Measurements from ENCODE around the gene PPP1R3E. TPM values are rescaled to one million over a fixed set of nuclear protein-coding genes. Genes with fewer than 3 reads are reported as not detected.

Gene PPP1R3E
- total RNA-seq, 2 donors from 2014 or later: 7.6 to 12.6 TPM

GRCh38 chr14:23297611-23298277 lies 4.9 kb downstream of the PPP1R3E start:
- intact Hi-C loops (cut with DNase I): loop anchor here (2.0 to 10.0 kb wide), 2 partner anchors 31 to 173 kb away; no protein-coding TSS in a partner anchor
- no peak overlapping the region for H3K27ac ChIP-seq
- H3K27me3 ChIP-seq: no peaks in the 10 kb centered on the region
- H3K4me1 ChIP-seq: peaks cover 3% of the 10 kb centered on the region
- H3K9ac ChIP-seq (ENCODE audit: low read depth in 2 of 2, low read length in 2 of 2): no peak overlapping the region
- no peak for TF ChIP-seq CTCF (IDR thresholded peaks at IDR 0.05)
- no peaks in the 10 kb centered on the region for H3K9me3 ChIP-seq
- DNase-seq: no peak
- no peaks in the 10 kb centered on the region for H3K36me3 ChIP-seq
- no peak overlapping the region for H3K4me3 ChIP-seq

GRCh38 chr14:23297096-23297495 lies 5.6 kb downstream of the PPP1R3E start:
- H3K9ac ChIP-seq (ENCODE audit: low read depth in 2 of 2, low read length in 2 of 2): no peak overlapping the region
- DNase-seq: no peak
- H3K27ac ChIP-seq: no peak overlapping the region
- peaks cover 3% of the 10 kb centered on the region for H3K4me1 ChIP-seq
- H3K27me3 ChIP-seq: no peaks in the 10 kb centered on the region
- H3K9me3 ChIP-seq: no peaks in the 10 kb centered on the region
- H3K36me3 ChIP-seq: no peaks in the 10 kb centered on the region
- no peak for TF ChIP-seq CTCF (IDR thresholded peaks at IDR 0.05)
- intact Hi-C loops (cut with DNase I): loop anchor here (2.0 to 10.0 kb wide), 2 partner anchors 30 to 172 kb away; no protein-coding TSS in a partner anchor
- no peak overlapping the region for H3K4me3 ChIP-seq

- no peaks in the 10 kb centered on the region for H3K9me3 ChIP-seq
- H3K36me3 ChIP-seq: no peaks in the 10 kb centered on the region
- H3K27me3 ChIP-seq: no peaks in the 10 kb centered on the region
- no peak for DNase-seq
- TF ChIP-seq CTCF (IDR thresholded peaks at IDR 0.05): no peak
- H3K9ac ChIP-seq (ENCODE audit: low read depth in 2 of 2, low read length in 2 of 2): no peak overlapping the region
- peaks cover 3% of the 10 kb centered on the region for H3K4me1 ChIP-seq
- intact Hi-C loops (cut with DNase I): loop anchor here (2.0 to 10.0 kb wide), 2 partner anchors 29 to 171 kb away; no protein-coding TSS in a partner anchor
- no peak overlapping the region for H3K4me3 ChIP-seq
- no peak overlapping the region for H3K27ac ChIP-seq
Measured at GRCh38 chr14:23296012-23296777, 6.5 kb downstream of the PPP1R3E start.

- peak overlapping the region; percentile 9 for H3K4me3 ChIP-seq
- H3K36me3 ChIP-seq: no peaks in the 10 kb centered on the region
- no peaks in the 10 kb centered on the region for H3K9me3 ChIP-seq
- peaks cover 3% of the 10 kb centered on the region for H3K4me1 ChIP-seq
- H3K27me3 ChIP-seq: no peaks in the 10 kb centered on the region
- no peak overlapping the region for H3K27ac ChIP-seq
- peak; percentile 31 for DNase-seq
- H3K9ac ChIP-seq (ENCODE audit: low read depth in 2 of 2, low read length in 2 of 2): peak overlapping the region; percentile 34 to 37
- TF ChIP-seq CTCF (IDR thresholded peaks at IDR 0.05): peak; percentile 88
- intact Hi-C loops (cut with DNase I): loop anchor here (10.0 kb wide), 1 partner anchor 170 kb away; no protein-coding TSS in a partner anchor
Measured at GRCh38 chr14:23294734-23295561, 7.7 kb downstream of the PPP1R3E start.

GRCh38 chr14:23286902-23287479 lies 15.7 kb downstream of the PPP1R3E start:
- intact Hi-C loops (cut with DNase I): no loop called here
- H3K4me1 ChIP-seq: peaks cover 4% of the 10 kb centered on the region
- TF ChIP-seq CTCF (IDR thresholded peaks at IDR 0.05): no peak
- H3K9me3 ChIP-seq: no peaks in the 10 kb centered on the region
- H3K9ac ChIP-seq (ENCODE audit: low read depth in 2 of 2, low read length in 2 of 2): peak overlapping the region; percentile 69 to 96
- no peak for DNase-seq
- H3K4me3 ChIP-seq: peak overlapping the region; percentile 70
- peak overlapping the region; percentile 99 for H3K27ac ChIP-seq
- H3K27me3 ChIP-seq: no peaks in the 10 kb centered on the region
- H3K36me3 ChIP-seq: no peaks in the 10 kb centered on the region
